A549 (cell line): Measurements from ENCODE around the gene SYNE3.

Source experiments
- E2F6 ChIP-seq: IDR thresholded peaks from 2 replicates; pipeline ENCODE4 v1.6.1; 2012; ENCODE audit warnings: low read depth, borderline replicate concordance
- EP300 ChIP-seq, 2 experiments: fragments of >200 bp; sonication (Bioruptor Twin); formaldehyde crosslinking; IDR thresholded peaks; 2 replicates in 1 of 2; 3 replicates in 1 of 2; pipeline ENCODE4 v1.6.1; 2016 to 2017
- HMGXB4 ChIP-seq: fragments of 250-450 bp; sonication (Bioruptor Pico); IDR thresholded peaks from 2 replicates; pipeline ENCODE4 v1.5.0; 2021; ENCODE audit warnings: mild to moderate bottlenecking, moderate library complexity, borderline replicate concordance
- JUNB ChIP-seq: fragments of >200 bp; sonication (Bioruptor Twin); formaldehyde crosslinking; IDR thresholded peaks from 2 replicates; pipeline ENCODE4 v1.6.1; 2016
- MAFK ChIP-seq: fragments of 450-650 bp; IDR thresholded peaks from 2 replicates; pipeline ENCODE4 v1.6.1; 2014; ENCODE audit not compliant: partially characterized antibody
- MYC ChIP-seq: IDR thresholded peaks from 2 replicates; pipeline ENCODE4 v1.6.1; 2012; ENCODE audit warnings: mild to moderate bottlenecking, inconsistent platforms, low read length, improper control_type of control experiment, borderline replicate concordance
- NFE2L2 ChIP-seq: fragments of 150-350 bp; conservative IDR thresholded peaks from 2 replicates; pipeline ENCODE4 v1.6.1; 2014; ENCODE audit warnings: low read length
- POLR2A ChIP-seq: IDR thresholded peaks from 2 replicates; pipeline ENCODE4 v1.6.1; 2012; ENCODE audit warnings: mild to moderate bottlenecking, low read length
- SMC3 ChIP-seq: fragments of >200 bp; sonication (Bioruptor Twin); formaldehyde crosslinking; IDR thresholded peaks from 3 replicates; pipeline ENCODE4 v1.6.1; 2018; ENCODE audit warnings: inconsistent platforms
- SREBF2 ChIP-seq: fragments of 450-650 bp; IDR thresholded peaks from 2 replicates; pipeline ENCODE4 v1.6.1; 2014; ENCODE audit warnings: mild to moderate bottlenecking, moderate library complexity
- ZSCAN20 ChIP-seq: fragments of 250-450 bp; sonication (Bioruptor Pico); IDR thresholded peaks from 2 replicates; pipeline ENCODE4 v1.8.0; 2022; ENCODE audit warnings: mild to moderate bottlenecking, moderate library complexity
- TF ChIP-seq, protein P1 (sequence below): fragments of 200-600 bp; sonication (generic); IDR thresholded peaks from 2 replicates; pipeline ENCODE4 v1.6.1; 2016; ENCODE audit warnings: antibody characterized with exemption, mild to moderate bottlenecking, moderate library complexity
- TF ChIP-seq, protein P2 (sequence below): fragments of >200 bp; sonication (Bioruptor Twin); formaldehyde crosslinking; IDR thresholded peaks from 3 replicates; pipeline ENCODE4 v1.5.1; 2016
- TF ChIP-seq, protein P3 (sequence below): fragments of 450-650 bp; IDR thresholded peaks from 2 replicates; pipeline ENCODE4 v1.6.1; 2014; ENCODE audit warnings: antibody characterized with exemption

DNA sequence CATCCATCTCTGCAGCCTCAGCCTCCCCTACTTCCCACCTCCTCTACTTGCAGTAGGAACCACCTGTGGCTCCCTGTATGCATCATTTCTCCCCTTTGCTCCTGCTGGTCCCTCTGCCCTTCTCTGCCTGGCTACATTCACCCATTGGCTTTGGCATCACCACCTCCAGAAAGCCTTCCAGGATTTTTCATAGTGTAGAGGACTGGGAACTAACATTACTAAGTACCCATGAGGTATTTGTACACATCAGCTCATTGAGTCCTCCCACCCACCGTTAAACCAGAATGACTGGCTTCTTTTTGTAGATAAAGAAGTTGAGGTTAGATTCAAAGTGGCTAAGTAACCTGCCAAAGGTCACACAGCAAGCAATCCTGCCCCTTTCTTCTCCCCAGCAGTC, 17.1 kb downstream of the SYNE3 start:
- TF ChIP-seq SREBF2 (no peak), POLR2A (no peak), MAFK (no peak), E2F6 (no peak), EP300 (IDR thresholded peaks at IDR 0.05) (no peak), SMC3 (no peak), ZSCAN20 (CRISPR knock-in tag) (no peak), MYC (no peak), JUNB (no peak), NFE2L2 (no peak), HMGXB4 (CRISPR knock-in tag) (no peak)
- TF ChIP-seq, protein P1, sequence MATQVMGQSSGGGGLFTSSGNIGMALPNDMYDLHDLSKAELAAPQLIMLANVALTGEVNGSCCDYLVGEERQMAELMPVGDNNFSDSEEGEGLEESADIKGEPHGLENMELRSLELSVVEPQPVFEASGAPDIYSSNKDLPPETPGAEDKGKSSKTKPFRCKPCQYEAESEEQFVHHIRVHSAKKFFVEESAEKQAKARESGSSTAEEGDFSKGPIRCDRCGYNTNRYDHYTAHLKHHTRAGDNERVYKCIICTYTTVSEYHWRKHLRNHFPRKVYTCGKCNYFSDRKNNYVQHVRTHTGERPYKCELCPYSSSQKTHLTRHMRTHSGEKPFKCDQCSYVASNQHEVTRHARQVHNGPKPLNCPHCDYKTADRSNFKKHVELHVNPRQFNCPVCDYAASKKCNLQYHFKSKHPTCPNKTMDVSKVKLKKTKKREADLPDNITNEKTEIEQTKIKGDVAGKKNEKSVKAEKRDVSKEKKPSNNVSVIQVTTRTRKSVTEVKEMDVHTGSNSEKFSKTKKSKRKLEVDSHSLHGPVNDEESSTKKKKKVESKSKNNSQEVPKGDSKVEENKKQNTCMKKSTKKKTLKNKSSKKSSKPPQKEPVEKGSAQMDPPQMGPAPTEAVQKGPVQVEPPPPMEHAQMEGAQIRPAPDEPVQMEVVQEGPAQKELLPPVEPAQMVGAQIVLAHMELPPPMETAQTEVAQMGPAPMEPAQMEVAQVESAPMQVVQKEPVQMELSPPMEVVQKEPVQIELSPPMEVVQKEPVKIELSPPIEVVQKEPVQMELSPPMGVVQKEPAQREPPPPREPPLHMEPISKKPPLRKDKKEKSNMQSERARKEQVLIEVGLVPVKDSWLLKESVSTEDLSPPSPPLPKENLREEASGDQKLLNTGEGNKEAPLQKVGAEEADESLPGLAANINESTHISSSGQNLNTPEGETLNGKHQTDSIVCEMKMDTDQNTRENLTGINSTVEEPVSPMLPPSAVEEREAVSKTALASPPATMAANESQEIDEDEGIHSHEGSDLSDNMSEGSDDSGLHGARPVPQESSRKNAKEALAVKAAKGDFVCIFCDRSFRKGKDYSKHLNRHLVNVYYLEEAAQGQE, result no peak
- TF ChIP-seq, protein P2, sequence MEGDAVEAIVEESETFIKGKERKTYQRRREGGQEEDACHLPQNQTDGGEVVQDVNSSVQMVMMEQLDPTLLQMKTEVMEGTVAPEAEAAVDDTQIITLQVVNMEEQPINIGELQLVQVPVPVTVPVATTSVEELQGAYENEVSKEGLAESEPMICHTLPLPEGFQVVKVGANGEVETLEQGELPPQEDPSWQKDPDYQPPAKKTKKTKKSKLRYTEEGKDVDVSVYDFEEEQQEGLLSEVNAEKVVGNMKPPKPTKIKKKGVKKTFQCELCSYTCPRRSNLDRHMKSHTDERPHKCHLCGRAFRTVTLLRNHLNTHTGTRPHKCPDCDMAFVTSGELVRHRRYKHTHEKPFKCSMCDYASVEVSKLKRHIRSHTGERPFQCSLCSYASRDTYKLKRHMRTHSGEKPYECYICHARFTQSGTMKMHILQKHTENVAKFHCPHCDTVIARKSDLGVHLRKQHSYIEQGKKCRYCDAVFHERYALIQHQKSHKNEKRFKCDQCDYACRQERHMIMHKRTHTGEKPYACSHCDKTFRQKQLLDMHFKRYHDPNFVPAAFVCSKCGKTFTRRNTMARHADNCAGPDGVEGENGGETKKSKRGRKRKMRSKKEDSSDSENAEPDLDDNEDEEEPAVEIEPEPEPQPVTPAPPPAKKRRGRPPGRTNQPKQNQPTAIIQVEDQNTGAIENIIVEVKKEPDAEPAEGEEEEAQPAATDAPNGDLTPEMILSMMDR, result no peak
- TF ChIP-seq, protein P3, sequence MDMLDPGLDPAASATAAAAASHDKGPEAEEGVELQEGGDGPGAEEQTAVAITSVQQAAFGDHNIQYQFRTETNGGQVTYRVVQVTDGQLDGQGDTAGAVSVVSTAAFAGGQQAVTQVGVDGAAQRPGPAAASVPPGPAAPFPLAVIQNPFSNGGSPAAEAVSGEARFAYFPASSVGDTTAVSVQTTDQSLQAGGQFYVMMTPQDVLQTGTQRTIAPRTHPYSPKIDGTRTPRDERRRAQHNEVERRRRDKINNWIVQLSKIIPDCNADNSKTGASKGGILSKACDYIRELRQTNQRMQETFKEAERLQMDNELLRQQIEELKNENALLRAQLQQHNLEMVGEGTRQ, result no peak
